NCI-H1694 (cell line): ENCODE measurements around the gene SND1.
A peak's percentile ranks its signal among the peaks of the same experiment; 100 is the strongest.

Source experiments
- DNase-seq: peaks from one replicate; lab custom pipeline; 2025; lab: John Stamatoyannopoulos, UW

Gene SND1

DNA sequence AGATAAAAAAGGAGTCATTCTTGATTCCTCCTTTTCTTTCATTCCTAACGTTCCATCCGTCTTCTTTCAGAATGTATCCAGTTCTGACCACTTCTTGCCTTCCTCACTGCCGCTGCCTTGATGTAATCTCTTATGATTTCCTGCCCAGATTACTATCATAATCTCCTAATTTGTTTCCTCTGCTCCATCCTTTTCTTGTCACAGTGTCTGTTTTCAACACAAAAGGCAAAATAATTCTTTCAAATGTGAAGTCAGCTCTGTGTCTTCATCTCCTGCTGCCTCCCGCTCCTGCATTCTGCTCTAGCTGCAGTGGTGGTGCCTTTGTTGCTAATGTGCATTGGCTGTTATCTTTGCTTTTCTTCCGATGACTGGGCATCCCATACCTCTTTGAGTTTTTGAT lies 150.9 kb downstream of the SND1 start:
- no peak for DNase-seq

DNA sequence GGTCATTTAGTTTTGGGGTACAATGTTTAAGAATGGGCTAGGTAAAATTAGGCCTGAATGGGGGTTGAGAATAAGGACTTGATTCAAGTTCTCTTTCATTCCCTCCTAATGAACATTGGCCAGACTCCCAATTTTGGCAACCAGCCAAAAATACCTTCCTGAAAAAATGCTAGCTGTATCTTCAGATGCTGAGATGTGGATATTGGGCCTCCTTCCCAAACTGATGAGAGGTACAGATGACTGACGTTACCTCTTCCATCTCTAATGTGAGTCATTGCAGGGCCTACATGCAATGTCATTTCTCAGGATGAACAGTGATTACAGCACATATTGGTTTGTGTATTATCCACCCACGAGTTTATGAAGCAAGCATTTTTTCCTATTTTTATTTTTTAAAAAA lies 151.6 kb downstream of the SND1 start:
- DNase-seq, result no peak

DNA sequence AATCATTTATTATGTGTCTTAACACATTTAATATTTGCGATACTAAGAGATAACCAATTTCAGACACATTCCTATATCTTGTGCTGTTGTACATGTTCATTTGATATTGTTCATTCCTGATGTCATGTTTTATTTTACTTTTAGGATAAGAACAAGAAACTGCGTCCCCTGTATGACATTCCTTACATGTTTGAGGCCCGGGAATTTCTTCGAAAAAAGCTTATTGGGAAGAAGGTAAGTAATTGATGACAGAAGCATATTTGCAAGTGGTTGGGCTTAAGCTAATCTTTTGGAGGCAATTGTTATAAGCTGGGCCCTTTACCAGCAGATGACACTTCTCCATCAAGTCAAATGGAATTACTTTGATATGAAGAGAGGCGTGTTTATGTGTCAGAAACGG lies 155.3 kb downstream of the SND1 start:
- DNase-seq, result no peak

DNA sequence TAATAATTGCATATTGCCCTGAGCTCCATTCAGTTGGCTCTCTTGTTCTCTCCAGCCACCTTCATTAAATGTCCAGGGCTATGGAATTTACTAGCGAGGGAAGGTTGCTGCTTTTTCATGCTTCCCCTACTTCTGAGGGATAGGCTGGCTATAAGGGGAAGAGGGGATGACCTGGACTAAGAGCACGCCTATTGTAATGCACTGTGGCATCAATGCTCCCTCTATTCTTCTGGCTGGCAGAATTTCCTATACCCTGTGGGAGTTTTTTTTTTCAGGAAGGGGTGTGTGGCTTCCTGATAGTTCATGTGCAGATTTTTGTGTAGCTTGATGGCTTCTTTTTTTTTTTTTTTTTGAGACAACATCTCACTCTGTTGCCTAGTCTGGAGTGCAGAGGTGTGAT lies 155.8 kb downstream of the SND1 start:
- no peak for DNase-seq

DNA sequence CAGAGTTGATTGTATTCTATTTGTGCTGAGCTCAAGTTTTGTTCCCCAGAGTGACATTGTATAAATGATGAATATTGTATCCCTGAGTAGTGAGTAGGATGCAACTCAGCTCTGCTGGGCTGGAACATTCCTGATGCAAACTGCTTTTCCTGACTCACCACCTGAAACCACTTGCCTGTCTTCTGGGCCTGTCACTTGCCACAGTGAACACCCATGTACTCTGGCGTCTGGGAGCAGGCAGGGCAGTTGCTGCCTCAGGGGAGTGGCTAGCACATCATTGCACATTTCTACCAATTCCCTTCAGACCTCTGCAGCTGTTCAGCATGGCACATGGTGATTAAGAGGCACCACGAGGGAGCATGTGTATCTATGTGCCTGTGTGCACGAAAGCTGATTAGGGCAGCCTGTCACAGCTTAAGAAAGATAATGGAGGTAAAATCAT lies 157.3 kb downstream of the SND1 start:
- peak; percentile 76 for DNase-seq

DNA sequence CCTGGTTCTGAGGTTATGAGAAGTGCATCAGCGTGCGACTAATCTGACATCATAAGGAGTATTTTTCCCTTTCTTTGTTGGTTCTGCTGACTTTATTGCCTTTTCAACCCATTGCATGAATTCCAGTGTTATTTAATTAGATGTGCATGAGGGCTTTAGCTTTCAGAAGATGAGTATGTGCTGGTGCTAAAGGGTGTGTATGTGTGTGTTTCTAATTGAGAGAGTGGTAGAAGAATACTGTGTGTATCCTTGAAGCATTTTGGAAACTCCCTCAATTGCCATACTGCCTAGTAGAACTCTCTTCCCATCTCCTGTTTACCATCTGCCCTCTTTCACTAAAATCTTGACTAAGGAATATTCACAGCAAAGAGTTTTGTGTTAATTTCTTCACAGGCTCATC lies 158.1 kb downstream of the SND1 start:
- DNase-seq, result no peak

DNA sequence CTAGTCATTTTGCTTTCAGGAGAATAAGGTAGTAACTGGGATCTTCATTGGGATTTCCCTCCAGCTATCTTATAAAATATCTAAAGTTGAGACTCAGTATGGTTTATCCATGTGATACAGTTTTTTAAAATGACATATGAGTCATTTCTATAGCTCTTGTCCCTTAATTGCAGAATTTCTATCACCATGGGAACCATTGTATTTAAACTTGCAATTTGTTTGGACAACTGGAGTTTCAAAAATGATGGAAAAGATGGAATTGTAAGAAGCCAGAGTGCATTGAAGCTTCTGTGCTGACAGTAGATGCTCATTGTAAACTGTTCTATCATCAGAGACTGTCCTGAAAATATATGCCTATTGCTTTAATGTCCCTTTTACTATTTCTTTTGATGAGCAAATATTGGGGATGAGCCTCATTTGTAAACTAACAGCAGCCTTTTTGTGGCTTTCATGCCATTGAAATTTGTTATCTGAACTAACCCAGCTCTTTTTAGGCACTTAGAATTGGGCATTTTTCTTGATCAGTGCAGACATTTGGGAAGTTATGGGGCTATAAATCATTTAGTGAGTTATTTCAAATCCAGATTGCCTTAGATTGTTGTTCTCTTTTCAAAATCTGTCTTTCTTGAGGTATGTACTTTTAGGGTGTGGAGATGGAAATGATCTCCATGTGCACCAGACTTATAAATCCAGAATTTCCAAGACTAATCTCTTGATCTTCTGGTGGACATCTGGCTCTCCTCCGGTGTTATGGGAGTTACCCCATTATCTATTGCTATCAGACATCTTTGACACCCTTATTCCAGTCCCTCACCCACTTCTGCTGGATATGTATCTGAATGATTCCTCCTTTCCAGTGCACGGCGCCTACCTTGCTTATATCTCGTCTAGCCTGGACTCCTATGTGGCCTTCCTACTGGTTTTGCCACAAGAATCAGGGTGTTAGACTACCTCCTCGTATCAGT lies 159.0 kb downstream of the SND1 start:
- no peak for DNase-seq

DNA sequence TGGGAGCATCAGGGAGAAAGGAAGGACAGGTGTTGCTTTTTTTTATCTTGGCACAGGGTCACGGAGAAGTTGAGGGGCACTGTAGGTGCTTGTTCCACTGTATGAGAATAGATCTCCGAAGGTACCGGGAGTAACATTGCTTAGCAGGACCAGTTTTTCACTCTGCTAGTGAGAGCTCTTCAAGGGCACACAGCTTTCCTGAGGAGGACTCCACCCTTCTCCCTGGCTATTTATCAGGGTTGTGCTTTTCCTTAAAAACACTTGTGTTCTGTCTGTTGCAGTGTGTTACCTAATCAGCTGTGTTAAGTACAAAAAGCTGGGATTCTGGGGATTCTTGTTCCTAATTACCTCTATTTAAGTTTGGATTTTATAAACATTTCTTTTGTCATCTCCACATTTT lies 160.5 kb downstream of the SND1 start:
- DNase-seq, result no peak

DNA sequence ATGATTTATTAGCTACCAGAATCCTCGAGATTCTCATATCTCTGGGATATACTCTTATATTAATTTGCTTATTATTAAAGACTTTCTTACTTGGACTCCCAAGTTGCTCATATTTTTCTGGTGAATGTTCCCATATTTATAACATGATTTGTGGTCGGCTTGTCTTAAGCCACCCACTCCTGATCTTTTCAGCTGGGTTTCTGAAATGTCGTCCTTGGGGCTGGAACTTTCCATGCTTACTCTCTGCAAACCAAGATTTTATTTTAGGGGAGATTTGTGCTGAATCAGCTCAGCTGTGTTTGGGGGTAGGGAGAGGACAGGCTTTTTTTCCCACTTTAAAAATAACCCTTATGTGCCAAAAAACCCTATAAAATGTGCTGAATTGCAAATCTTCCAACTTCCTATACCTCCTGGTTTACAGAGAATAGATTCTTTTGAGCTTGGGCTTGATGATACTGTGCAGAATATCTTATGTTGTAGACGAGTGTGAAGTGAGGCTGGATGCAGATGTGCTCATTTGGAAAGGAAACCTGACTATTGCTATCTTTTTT lies 162.1 kb downstream of the SND1 start:
- DNase-seq, result no peak

DNA sequence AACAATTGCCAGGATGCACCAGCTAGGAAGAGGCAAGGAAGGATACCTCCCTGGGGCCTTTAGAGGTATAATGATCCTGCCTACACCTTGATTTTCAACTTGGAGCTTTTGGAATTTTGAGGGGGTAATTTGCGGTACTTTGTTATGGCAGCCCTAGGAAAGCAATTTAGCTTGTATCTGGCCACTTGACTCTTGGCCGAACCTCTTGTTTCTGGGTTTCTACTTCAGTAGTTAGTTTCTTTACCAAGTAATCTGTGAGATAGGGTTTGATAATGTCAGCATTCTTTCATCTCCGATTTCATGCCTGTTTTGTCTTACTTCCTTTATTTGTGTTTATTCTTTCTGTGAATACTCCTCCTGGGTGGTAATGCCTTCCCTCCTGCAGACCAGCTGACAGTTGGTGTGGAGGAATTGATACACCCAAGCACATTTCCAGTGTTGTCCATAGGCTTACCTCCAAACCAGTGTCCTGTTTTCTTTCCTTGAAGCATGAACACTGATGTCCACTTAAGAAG lies 163.7 kb downstream of the SND1 start:
- DNase-seq, result no peak

DNA sequence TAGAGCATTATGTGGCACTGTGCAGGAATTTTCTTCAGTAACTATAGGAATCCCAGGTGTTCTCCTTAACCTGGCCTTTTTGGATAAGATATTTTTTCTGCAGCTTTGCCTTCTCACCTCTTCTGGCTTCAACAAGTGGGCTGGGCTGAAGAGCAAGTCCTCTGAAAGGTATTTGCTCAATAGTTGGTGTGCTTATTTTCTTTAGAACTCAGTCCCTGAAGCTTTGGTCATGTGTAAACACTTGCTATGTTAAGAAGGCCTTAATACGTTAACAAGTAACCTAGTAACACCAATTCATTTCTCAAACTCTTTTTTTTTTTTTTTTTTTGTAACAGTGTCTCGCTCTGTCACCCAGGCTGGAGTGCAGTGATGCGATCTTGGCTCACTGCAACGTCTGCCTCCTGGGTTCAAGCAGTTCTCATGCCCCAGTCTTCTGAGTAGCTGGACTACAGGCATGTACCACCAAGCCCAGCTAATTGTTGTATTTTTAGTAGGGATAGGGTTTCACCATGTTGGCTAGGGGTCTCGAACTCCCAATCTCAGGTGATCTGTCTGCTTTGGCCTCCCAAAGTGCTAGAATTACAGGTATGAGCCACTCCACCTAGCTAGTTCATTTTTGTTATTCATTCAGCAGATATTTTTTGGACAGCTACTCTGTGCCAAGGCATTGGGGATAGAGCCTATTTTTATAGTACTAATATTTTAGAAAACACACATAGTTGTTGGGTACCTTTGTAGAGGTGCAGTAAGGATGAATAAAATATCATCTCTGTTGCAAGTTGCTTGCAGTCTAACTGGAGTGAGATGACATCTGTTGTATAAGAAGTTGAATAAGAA lies 164.6 kb downstream of the SND1 start:
- DNase-seq, result no peak

DNA sequence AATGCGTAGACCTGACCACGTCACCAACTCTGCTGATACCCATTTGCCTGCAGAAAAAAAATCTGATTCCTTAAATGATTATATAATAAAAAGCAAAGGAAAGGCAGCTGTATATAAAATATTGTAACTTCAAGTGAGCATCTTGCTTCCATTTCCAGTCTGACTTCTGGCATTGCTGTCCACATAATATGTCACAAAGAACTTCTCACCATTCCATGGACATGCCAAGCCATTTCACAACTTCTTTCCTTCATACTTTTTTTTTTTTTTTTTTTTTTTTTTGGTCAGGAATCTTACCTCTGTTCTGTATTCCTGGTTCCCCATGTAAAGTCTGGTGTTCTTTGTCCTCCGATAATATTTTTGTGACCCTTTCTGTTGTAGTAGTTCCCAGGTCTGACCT lies 165.5 kb downstream of the SND1 start:
- no peak for DNase-seq

DNA sequence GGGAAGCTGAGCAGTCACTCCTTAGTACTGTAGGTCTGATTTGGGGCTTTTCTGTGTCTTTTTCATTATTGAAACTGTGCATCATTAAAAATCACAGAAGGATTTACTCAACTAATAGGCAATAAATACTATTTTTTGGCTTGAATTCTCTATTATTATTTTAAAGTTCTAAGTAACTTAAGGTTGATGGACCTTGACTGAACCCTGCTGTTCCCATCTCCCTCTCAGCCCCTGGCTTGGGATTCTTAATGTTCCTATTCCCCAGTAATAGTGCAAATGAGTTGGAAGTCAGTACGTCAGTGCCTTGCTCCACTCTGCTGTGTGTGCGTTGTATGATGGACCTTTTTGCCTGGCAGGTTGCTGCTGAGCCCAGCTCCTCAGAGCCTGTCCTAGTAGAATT lies 166.3 kb downstream of the SND1 start:
- no peak for DNase-seq

DNA sequence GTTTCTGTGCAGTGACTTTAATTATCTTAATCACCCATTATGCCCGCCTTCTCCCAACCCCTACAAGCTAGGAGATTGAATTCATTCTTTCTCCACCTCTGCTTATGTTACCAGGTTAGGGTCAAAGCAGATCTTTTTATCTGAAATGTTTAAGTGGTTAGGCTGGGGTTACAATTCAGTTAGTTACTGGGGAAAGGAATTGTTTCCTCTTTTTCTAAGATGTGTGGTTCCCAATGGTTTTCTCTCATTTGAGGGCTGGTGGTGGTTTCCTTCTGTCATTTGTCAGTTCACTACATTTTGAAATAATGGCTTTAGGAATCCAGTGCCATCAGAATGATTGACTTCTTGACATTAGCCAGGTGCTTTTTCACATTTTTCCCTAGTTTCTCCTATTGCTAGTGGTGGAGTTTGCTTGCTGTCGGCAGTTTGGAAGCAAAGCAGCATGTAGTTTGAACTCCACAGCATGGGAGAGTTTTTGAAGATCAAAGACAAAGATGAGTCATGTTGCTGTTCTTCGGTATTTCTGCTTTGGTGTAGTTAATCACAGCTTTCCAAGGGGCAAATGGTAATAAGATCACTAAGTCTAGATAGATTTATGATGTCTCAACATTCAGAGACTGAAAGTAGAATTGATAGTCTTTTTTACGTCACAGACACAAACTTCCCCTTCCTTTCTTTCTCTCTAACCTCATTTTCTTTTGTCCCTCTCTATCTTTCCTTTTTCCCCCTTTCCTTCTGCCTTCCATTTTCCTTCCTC lies 168.2 kb downstream of the SND1 start:
- DNase-seq, result no peak

DNA sequence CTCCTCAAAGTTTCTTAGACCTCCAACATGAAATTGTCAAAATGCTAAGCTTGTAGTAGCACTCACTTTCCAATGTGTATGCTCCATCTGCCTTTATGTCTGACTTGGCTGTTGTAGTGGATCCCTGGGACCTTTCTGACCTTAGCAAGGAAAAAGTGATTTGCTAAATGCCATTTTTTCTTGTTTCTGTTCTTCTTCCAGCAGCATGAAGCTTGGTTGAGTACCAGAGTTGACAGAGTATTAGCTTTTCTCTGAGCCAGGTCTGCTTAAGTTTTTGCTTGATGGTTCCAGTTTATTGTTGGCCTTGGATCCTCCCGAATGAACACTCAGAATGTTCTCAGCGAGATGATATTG lies 168.7 kb downstream of the SND1 start:
- no peak for DNase-seq

DNA sequence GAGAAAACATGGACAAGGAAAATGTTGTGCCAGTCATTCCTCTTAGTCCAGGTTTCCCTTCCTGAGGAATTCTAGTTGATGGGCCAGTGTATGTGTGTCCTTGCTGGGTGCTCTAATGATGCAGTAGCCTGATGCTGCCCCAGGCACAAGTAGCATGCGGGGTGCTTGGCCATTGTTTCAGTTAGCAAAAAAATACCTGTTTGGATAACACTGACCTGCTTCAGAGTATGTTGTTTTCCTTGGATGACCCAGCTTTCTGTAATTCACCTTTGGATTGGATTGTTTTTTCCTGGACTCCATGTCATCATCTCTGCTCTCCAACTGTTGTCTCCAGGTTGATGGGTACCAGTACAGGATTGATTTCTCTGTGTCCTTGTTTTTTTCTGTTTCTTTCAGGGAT lies 169.2 kb downstream of the SND1 start:
- DNase-seq, result no peak

DNA sequence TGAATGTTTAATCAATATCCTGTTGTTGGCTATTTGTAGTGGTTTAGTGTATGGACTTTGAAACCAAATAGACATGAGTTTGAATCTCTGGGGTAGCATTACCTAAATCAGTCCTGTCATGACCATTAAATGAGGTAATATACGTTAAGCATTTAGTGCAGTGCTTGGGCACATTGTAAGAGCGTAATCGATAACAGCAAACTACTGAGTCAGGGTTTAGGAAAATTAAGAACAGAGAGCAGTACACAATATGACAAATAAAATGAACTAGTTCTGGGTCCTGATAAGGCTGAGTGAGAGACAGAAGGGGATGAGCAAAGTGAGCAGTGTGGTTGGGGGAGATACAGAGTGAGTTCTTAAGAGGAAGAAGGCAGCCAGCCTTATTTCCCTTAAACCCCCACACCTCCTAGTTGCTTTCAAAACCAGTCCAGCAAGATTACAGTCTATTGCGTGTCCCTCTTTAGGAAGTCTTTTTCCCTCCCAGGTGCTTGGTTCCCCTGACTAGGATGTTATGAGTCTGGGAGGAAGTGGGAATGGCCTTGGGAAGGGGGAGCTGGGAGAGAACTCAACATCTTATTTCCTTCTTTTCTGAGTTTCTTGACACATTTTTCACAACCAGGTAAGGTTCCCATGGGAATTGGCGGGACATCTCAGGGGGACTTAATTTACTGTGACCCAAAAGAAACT lies 171.0 kb downstream of the SND1 start:
- no peak for DNase-seq

DNA sequence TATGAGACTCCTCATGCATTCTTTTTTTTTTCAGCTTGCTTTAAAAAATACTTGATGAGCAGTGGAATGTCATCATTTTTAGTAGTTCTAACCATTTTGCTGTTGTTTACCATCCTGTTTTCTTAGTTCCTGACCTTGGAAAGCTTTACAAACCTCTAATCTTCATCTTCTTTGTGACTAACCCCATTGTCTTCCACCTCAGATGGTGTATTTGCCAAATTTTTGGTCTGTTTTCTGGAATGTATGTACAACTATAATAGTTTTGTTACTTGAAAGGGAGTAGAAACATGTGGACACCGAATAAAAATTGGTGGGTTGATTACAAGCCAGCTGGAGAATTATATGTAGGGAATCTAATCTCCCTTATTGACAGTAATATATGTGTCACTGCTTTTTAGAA lies 172.7 kb downstream of the SND1 start:
- DNase-seq, result no peak

DNA sequence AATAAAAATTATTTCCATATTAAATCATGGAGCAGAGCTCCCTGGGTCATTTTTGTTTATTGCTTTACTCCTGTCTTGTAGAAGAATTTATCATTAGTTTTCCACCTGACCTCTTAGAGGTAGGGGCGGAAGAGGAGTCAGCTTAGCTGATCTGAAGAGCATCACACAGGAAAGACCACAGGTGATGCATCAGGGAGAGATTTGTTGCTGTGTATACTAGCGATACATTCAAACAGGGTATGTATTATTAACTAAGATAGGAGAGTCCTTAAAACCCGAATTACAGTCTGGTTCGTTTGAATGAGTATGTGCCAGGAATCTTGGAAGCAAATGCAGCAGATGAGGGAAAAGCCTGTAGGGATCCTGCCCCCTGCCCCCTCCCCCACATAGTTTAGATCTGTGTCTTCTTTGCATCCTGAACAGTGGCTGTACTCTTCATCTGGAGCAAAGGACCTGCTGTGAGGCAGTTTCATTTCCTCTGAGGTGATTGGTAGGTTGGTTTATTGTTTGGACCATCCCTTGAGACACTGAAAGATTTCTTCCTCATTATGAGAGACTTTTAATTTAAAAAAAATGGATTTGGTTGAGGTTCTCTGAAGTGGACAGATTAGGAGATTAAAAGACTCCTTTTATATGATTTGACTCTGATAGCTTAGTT lies 177.0 kb downstream of the SND1 start:
- no peak for DNase-seq

DNA sequence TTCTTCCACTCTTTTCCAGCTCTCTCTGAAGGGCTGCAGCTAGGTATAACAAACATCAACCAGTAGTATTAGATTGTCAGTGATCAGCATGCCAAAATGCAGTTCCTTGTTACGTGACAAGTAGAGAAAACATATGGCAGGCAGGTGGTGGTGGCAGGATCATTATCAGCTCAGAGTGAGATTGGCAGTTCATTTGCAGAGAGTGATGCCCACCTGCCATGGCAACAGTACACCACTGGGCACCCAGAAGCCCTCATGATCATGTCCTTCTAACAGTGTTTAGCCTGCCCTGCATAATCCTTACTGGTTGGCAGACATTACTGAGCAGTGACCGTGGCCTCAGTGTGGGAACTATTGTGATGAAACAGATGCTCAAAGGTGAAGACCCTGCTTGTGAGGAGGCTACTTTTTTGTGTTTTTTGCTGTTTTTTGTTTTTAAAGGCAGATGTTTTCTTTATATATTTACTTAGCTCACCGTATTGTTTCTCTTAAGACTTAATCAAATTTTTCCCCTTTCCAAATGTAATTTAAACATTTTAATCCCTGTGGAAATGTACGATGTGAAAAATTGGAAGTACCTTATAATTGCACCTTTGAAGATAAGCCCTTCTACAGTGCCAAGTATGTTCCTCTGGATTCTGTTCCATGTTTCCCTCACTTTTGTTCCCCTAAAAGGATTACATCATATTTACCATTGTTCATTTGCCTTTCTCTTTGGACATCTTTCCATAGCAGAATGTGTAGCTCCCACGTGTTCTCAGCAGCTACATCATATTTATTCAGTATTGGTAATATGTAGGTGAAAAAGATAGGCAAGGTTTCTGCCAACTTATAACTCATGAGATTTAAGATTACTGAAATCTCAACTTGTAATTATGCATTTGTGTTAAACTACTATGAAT lies 179.6 kb downstream of the SND1 start:
- peak; percentile 92 for DNase-seq
